SH-SY5Y (cell line): ENCODE measurements around the gene KRT2.

Source experiments
- GATA2 ChIP-seq: IDR thresholded peaks from 2 replicates; pipeline ENCODE4 v1.6.1; 2011; ENCODE audit warnings: mild to moderate bottlenecking, low read depth, low read length
- GATA3 ChIP-seq: IDR thresholded peaks from 2 replicates; pipeline ENCODE4 v1.6.1; 2011; ENCODE audit warnings: low read depth, mild to moderate bottlenecking, low read length, moderate library complexity

Gene KRT2

DNA sequence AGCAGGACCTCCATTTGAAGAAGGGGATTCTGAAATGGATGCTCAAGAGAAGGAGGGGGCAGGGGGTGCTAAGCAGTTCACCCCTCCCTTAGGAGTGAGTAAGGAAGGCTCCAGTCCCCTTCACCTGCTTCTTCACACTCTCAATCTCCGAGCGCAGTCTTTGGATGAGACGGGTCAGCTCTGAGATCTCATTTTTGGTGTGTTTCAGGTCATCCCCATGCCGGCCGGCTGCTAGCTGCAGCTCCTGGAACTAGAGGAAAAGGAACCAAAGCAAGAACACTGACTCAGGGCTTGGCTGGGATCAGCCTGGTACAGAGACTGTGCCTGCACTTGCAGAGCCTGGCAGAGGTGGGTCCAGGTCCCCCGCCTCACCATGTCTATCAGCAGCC is 40.9 kb downstream of the KRT2 start:
- TF ChIP-seq GATA3 (no peak), GATA2 (no peak)

GRCh38 chr12:52608826-52609630 is 43.0 kb downstream of the KRT2 start:
- TF ChIP-seq GATA3 (no peak), GATA2 (no peak)

DNA sequence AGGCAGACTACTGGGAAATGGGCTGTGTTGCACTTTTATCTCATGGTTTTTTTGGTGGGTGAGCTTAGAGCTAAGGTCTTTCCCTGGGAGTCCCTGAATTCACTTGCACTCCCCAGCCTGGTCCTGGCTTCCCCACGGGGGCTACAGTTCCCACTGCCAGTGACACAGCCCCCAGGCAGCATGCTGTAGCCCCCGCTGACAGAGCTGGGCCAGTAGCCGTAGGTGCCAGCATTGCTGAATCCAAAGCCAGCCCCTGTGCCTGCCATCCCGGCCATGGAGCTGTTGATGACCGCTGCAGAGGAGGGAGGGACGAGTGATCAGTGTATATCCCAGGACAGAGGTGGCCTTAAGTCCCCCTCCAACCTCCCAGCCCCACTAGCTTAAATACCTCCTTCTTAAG is 43.9 kb downstream of the KRT2 start:
- TF ChIP-seq GATA2 (no peak), GATA3 (no peak)

DNA sequence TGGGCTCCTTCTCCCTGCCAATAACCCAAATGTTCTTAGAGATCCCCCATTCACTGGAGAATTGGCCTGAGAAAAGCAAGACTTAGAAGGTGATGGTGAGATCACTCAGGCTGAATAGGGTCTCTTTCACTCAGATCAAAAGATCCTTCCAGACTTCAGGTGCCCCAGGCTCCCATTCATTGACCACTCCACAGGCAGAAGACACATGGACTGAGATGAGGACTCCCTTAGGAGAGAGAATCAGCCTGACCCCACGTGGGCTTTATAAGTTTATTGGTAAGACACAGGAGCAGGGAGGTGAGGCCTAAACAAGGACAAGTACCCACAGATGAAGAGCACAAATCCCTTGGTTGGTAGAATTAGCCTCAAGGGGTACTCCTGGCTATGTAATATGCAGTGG is 44.7 kb downstream of the KRT2 start:
- no peak for TF ChIP-seq GATA3
- no peak for TF ChIP-seq GATA2

DNA sequence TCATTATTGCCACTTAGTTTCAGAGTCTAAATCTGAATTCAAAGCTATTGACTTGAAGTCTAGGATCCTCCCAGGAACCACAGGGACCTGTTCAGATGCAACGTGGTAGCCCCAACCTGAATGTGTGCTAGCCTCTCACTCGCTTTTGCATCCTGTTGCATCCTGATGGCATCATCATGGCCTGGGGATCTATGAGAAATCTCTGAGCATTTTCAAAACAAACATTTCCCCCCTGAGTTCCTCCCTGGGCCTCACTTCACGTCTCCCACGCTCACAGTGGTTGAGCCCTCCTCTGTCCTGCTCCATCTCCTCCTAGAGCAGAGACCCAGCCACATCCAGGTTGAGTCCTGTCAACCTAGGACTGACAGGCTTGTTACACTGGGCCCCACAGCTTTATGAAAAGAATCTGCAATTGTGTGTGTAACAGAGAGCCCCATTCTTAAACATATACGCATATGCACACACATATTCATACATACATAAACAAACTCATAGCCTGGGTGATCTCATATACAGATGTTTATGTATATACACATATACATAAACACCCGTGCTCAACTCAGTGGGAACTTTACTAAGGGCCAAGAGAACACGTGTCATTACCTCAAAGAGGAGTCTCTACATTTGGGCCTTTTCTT is 45.3 kb downstream of the KRT2 start:
- TF ChIP-seq GATA3 (no peak), GATA2 (no peak)

GRCh38 chr12:52606096-52606495 is 45.9 kb downstream of the KRT2 start:
- TF ChIP-seq GATA3, result no peak
- no peak for TF ChIP-seq GATA2

- TF ChIP-seq GATA3, result no peak
- TF ChIP-seq GATA2, result no peak
Observed at GRCh38 chr12:52605542-52605941, 46.5 kb downstream of the KRT2 start.

DNA sequence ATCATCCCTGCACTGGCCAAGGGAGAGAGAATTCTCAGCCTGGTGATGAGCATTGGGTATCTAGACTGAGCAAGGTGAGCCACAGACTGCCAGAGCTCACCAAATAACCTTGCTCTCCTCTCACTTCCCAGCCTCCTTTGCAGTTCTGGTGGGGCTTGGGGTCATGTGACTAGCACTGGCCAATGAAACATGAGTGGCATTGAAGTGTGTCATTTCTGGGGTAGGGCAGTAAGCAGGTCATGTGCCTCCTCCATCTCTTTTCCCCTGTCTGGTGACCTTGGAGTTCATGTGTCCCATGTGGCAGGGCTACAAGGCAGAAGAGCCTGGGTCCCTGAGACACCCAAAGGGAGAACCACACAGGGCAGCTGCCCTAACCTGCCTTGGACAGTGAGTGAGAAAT is 47.2 kb downstream of the KRT2 start:
- no peak for TF ChIP-seq GATA2
- TF ChIP-seq GATA3, result no peak

DNA sequence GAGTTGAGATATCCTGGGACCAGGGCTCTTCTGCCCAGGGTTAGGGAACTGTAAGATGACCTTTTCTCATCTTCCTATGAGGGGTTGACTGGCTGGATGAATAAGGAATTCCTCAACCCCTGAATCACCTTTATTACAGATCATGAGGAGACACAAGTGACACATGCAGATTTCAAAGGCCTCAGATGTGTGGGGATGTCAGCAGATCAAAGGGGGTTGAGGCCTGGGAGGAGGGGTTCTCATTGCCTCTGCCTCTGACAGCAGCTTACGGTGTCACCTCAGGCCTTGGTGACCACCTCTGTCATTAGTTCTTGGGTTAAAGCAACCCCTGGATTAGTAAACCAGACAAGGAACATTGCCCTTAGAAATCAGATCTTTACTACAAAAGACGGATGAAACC is 48.7 kb downstream of the KRT2 start:
- no peak for TF ChIP-seq GATA2
- no peak for TF ChIP-seq GATA3

DNA sequence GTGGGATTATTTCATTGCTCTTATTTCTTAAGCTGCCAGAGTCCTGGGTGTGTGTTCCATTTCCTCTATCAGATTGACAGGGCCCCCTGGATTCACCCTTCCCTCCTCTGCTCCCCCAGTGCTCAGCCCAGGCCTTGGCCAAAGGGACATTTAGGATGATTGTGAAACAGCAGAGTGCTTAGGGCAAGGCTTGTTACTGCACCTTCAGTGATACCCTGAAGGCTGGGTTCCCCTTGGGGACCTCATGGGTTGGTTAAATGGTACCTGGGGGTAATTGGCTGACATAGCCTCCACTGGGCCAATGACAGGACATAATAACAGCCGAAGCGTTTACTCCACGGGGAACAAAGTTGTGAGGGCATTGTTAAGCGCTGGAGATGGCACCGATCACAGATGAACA is 49.5 kb downstream of the KRT2 start:
- no peak for TF ChIP-seq GATA2
- TF ChIP-seq GATA3, result no peak

GRCh38 chr12:52601671-52602070 is 50.3 kb downstream of the KRT2 start:
- TF ChIP-seq GATA3 (no peak), GATA2 (no peak)

DNA sequence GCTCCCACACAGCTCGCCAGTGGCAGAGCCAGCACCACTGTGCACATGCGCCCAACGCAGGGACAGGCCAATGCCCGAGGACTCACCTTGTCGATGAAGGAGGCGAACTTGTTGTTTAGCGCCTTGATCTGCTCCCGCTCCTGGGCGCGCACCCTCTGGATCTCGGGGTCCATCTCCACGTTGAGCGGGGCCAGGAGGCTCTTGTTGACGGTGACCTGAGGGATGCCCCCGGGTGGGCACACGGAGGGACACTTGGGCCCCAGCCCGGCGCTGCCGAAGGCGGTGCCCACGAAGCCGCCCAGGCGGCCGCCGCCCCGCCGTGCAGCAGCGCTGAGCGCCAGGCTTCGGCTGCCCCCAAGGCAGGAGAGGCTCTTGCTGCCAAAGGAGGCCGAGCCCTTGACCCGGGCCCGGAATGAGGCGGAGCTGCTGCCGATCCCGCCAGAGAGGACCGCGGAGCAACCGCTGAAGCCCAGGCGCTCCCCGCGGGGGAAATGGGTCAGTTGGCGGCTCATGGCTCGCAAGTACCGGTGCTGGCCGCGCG is 51.0 kb downstream of the KRT2 start, which contains the start of gene KRT72:
TSS of gene KRT72 (minus strand) at position 523 of the 541 bp plus-strand sequence. CDS start at position 512, 11 bp downstream.
- TF ChIP-seq GATA3 (no peak), GATA2 (no peak)

DNA sequence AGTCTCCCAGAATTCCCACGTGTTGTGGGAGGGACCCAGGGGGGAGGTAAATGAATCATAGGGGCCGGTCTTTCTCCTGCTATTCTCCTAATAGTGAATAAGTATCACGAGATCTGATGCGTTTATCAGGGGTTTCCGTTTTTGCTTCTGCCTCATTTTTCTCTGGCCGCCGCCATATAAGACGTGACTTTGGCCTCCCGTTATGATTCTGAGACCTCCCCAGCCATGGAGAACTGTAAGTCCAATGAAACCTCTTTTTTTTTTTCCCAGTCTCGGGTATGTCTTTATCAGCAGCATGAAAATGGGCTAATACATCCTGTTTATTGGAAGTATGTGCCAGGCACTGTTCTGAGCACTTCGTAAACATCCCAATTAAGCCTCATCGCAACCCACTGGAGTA is 51.5 kb downstream of the KRT2 start:
- no peak for TF ChIP-seq GATA2
- TF ChIP-seq GATA3, result no peak

DNA sequence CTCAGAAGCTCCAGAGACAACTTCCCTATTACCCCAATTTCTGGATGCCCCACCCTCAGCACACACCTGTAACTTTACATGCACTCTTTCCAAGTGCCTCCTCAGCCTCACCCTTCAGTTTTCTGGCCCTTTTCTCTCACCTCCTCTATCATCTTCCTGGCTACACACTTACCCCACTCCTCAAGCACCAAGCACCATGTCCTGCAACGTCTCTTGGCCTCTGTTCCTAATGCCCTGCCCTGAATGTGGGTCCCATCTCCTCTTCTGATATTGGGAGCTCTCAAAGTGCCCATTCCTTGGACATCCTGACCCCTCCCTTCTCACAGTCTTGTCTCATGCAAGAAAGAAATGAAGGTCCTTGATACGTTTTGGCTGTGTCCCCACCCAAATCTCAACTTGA is 51.9 kb downstream of the KRT2 start:
- no peak for TF ChIP-seq GATA2
- no peak for TF ChIP-seq GATA3

DNA sequence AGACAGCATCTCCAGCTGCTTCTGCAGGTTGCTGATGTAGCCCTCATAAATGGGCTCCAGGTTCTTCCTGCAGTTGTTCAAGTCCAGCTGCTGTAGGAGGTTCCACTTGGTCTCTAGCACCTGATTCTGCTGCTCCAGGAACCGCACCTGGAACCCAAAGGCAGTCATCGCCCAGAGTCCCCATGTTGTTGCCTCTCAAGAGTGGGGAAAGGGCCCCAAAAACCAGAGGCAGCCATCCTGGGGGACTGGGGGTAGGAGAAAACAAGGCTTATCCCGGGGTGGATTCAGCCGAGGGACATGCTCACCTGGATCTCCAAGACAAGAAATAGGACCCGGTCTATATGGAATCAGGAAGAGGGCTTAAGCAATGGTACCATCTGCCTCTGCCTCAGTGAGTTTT is 53.0 kb downstream of the KRT2 start:
- no peak for TF ChIP-seq GATA2
- TF ChIP-seq GATA3, result no peak
